ENCODE results near the gene AMOTL1.
A peak's percentile ranks its signal among the peaks of the same experiment; 100 is the strongest.

Gene AMOTL1

DNA sequence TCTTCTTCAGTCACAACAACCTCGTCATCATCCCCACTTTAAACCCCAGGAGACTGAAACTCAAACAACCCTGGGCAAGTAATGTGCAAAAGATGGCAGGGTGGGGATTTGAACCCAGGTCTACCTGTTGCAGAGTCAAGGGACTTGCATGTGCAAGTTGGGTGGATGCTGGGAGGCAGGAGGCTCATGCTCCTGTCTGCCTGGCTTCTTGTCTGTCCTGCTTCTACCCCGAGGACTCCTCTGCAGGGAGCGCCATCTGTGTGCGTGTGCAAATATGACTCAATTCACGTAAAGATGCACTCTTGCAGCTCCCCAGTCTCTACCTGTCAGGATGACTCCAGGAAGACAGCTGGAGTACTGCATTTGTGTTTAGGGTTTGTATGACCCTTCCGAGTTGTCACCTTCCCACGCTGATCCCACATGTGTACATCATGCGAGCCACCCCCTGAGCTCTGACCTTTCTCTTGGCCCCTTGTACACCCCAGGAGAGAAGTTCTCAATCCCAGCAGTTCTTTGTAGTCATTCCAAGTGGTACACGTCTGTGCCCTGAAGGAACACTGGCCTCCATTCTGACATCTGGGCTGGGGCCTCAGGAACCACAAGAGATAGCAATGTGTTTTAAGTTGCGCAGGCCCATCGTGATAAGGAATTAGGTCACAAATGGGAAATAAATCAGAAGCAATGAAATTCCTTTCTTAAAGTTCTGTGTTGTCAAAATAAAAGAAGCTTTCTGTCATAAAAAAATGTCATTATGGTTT is 109.5 kb downstream of the AMOTL1 start:
- peak overlapping the region; percentile 46; the same call in 1 of the 2 replicates for H3K9ac ChIP-seq
- peaks cover 26% of the 10 kb centered on the region for H3K4me1 ChIP-seq
- TF ChIP-seq Cebpa-rat (IDR thresholded peaks at IDR 0.05) = no peak
- peak overlapping the region; percentile 56; the same call in 1 of the 2 replicates for H3K27ac ChIP-seq
- peaks cover 94% of the 10 kb centered on the region for H3K36me3 ChIP-seq
- peak overlapping the region; percentile 88 for H3K4me2 ChIP-seq
- peaks cover 9% of the 10 kb centered on the region; the same call in 1 of the 2 replicates for H4K20me1 ChIP-seq
- H3K27me3 ChIP-seq = no peaks in the 10 kb centered on the region
- H3K9me3 ChIP-seq = no peaks in the 10 kb centered on the region
- 0 out of 2 replicates have a peak overlapping the region, but pooled peaks have one; percentile 8 for H3K4me3 ChIP-seq

DNA sequence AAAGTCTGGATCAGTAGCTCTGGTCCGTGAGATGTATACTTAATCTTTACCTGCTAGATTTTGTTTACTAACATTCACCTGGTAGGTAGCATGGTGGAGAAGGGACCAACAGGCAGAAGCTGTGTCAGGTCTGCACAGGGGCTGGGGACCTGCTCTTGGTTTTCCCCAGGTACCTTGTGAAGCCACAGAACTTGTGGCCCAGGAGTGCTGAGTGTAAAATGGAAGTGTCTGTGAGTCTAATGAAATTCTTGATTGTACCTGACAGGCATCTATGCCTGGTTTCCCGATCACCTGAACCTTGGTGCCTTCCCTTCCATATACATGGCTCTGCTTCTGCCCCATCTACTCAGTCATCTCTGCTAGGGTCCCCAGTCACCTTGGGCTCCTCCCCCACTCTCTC is 110.8 kb downstream of the AMOTL1 start:
- H3K27ac ChIP-seq = no peak overlapping the region
- no peaks in the 10 kb centered on the region for H3K27me3 ChIP-seq
- H4K20me1 ChIP-seq = peaks cover 9% of the 10 kb centered on the region; the same call in 1 of the 2 replicates
- H3K4me2 ChIP-seq = no peak overlapping the region
- H3K9me3 ChIP-seq = no peaks in the 10 kb centered on the region
- H3K4me3 ChIP-seq = no peak overlapping the region
- peaks cover 40% of the 10 kb centered on the region for H3K4me1 ChIP-seq
- no peak overlapping the region for H3K9ac ChIP-seq
- H3K36me3 ChIP-seq = peaks cover 81% of the 10 kb centered on the region
- no peak for TF ChIP-seq Cebpa-rat (IDR thresholded peaks at IDR 0.05)

DNA sequence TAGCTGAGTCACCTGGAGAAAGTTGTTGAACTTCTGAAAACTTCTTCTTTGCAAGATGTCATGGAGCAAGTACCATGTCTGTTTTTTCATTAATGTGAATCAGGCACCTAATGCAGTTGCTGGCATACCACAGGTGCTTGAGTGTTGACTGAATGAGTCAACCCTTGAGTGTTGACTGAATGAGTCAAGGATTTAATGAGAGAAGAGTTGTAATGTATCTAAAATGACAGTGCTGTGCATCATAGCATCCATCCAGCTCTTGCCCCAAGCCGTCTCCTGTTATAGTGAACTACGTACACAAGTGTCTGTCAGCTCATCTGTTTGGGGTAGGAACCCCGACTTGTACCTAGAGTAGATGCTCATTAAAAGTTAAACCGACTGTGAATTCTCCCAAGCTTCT is 112.1 kb downstream of the AMOTL1 start:
- H3K27me3 ChIP-seq = no peaks in the 10 kb centered on the region
- H3K4me3 ChIP-seq = no peak overlapping the region
- H3K4me1 ChIP-seq = peaks cover 52% of the 10 kb centered on the region
- no peaks in the 10 kb centered on the region for H3K9me3 ChIP-seq
- no peak overlapping the region for H3K27ac ChIP-seq
- no peak for TF ChIP-seq Cebpa-rat (IDR thresholded peaks at IDR 0.05)
- no peak overlapping the region for H3K4me2 ChIP-seq
- H3K36me3 ChIP-seq = peaks cover 68% of the 10 kb centered on the region
- H4K20me1 ChIP-seq = no peaks in the 10 kb centered on the region
- no peak overlapping the region for H3K9ac ChIP-seq

DNA sequence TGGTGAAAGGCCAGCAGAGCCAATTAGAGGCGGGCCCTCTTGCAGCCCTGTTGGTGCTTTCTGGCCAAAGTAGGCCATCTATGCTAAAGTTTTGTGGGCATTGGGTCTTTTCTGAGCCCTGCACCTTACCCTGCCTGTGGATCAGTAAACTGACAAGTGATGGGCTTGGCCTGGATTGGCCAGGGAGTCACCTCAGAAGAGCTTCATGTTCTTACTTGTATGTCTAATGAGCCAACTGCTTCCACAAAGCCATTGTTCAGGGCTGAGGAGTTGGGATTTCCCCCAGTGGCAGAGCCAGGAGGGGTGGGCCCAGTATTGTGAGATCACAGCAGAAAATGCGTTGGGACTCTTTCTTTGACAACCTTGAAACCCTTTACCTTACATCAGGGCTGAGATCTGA is 114.8 kb downstream of the AMOTL1 start:
- no peak for TF ChIP-seq Cebpa-rat (IDR thresholded peaks at IDR 0.05)
- Histone ChIP-seq H3K9me3 (peaks cover 18% of the 10 kb centered on the region), H3K36me3 (peaks cover 57% of the 10 kb centered on the region)

DNA sequence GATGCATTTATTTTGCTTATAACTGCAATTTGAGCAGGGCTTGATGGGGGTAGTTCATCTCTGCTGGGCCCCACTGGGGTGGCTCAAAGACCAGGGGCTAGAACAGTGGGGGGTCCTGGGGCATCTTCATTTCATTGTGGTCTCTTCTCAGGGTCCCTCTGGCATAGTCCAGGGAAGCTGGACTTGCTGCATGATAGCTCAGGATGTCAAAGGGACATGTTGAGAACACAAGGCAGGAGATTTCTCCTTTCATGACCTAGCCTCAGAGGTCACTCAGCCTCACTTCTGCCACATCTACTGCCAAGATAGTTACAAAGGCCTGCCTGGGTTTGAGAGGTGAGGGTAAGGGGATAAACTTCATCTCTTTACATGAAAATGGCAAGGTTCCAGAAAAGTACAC is 115.7 kb downstream of the AMOTL1 start:
- H3K27ac ChIP-seq = peak overlapping the region; percentile 76
- H4K20me1 ChIP-seq = no peaks in the 10 kb centered on the region
- peaks cover 41% of the 10 kb centered on the region for H3K4me1 ChIP-seq
- no peaks in the 10 kb centered on the region for H3K27me3 ChIP-seq
- H3K9ac ChIP-seq = peak overlapping the region; percentile 54; the same call in 1 of the 2 replicates
- peaks cover 47% of the 10 kb centered on the region for H3K36me3 ChIP-seq
- H3K4me3 ChIP-seq = no peak overlapping the region
- H3K9me3 ChIP-seq = peaks cover 22% of the 10 kb centered on the region
- TF ChIP-seq Cebpa-rat (IDR thresholded peaks at IDR 0.05) = no peak
- H3K4me2 ChIP-seq = peak overlapping the region; percentile 68

More for the DNA sequence above, 114.8 kb downstream of the AMOTL1 start:
- H3K4me3 ChIP-seq = no peak overlapping the region
- H3K4me2 ChIP-seq = peak overlapping the region; percentile 68; the same call in 1 of the 2 replicates
- H3K27ac ChIP-seq = no peak overlapping the region
- H3K4me1 ChIP-seq = peaks cover 41% of the 10 kb centered on the region
- no peaks in the 10 kb centered on the region for H3K27me3 ChIP-seq
- no peak overlapping the region for H3K9ac ChIP-seq
- no peaks in the 10 kb centered on the region for H4K20me1 ChIP-seq

DNA sequence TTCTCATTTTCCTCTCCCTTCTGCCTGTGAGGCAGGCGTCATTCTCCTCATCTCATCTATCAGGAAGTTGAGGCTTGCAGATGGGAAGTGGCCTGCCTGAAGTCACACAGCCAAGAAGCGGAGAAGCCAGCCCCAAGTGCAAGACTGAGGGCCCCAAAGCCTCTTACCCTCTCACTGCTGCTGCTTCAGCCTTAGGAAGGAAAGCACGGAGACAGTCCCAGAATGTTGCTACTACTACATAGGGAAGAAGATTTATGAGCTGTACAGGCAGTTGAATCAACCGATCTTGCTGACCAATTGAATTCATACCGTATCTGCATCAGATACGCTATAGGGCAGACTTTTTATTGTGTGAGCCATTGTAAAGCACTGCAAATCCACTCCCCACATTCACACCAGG is 116.2 kb downstream of the AMOTL1 start:
- peak overlapping the region; percentile 54; the same call in 1 of the 2 replicates for H3K9ac ChIP-seq
- peak overlapping the region; percentile 76 for H3K27ac ChIP-seq
- H3K4me2 ChIP-seq = peak overlapping the region; percentile 68
- H3K4me3 ChIP-seq = no peak overlapping the region
- TF ChIP-seq Cebpa-rat (IDR thresholded peaks at IDR 0.05) = no peak
- H3K36me3 ChIP-seq = peaks cover 42% of the 10 kb centered on the region
- peaks cover 22% of the 10 kb centered on the region for H3K9me3 ChIP-seq
- peaks cover 41% of the 10 kb centered on the region for H3K4me1 ChIP-seq
- H4K20me1 ChIP-seq = no peaks in the 10 kb centered on the region
- no peaks in the 10 kb centered on the region for H3K27me3 ChIP-seq

DNA sequence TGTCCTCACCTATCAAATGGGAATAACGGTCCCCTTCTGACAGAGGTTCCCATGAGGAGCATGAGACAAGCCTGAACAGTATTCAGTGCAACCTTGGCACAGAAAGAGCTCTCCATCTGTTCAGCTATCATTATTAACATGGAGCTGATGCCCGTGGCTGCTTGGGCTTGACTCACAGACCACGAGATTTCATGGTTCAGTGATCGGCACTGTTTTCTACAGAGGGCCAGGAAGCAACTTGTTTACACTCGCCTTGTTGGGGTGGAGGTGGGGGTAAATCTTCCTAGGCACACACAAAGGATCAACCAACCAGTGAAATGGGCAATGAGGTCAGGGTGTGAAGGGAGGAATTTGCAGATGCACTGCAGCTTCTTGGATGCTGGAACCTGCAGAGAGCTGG is 117.0 kb downstream of the AMOTL1 start:
- peak overlapping the region; percentile 68 for H3K4me2 ChIP-seq
- H3K36me3 ChIP-seq = peaks cover 35% of the 10 kb centered on the region
- H3K27ac ChIP-seq = peak overlapping the region; percentile 76
- H3K4me3 ChIP-seq = no peak overlapping the region
- no peaks in the 10 kb centered on the region for H4K20me1 ChIP-seq
- no peaks in the 10 kb centered on the region for H3K27me3 ChIP-seq
- no peak for TF ChIP-seq Cebpa-rat (IDR thresholded peaks at IDR 0.05)
- H3K9ac ChIP-seq = no peak overlapping the region
- peaks cover 41% of the 10 kb centered on the region for H3K4me1 ChIP-seq
- peaks cover 26% of the 10 kb centered on the region for H3K9me3 ChIP-seq

DNA sequence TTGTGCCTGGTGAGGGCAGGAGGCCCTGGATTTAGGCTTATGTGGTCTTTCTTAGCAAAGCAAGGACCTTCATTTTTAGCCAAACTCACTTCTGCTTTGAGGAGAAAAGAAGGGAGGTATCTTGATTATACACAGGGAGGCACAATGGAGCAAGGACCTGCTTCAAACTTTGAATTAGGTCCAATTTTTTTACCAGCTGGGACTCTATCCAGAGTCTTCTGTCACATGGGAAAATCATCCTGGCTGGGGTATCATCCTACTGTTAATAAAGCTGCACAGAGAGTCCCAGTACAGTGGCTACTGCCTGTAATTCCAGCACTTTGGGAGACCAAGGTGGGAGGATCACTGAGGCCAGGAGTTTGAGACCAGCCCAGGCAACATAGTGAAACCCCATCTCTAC is 117.4 kb downstream of the AMOTL1 start:
- Histone ChIP-seq H3K4me2 (peak overlapping the region; percentile 68), H3K9ac (no peak overlapping the region), H3K27ac (peak overlapping the region; percentile 76; the same call in 1 of the 2 replicates), H3K4me3 (no peak overlapping the region), H3K27me3 (no peaks in the 10 kb centered on the region), H3K36me3 (peaks cover 30% of the 10 kb centered on the region), H3K4me1 (peaks cover 41% of the 10 kb centered on the region), H4K20me1 (no peaks in the 10 kb centered on the region), H3K9me3 (peaks cover 26% of the 10 kb centered on the region)
- no peak for TF ChIP-seq Cebpa-rat (IDR thresholded peaks at IDR 0.05)

DNA sequence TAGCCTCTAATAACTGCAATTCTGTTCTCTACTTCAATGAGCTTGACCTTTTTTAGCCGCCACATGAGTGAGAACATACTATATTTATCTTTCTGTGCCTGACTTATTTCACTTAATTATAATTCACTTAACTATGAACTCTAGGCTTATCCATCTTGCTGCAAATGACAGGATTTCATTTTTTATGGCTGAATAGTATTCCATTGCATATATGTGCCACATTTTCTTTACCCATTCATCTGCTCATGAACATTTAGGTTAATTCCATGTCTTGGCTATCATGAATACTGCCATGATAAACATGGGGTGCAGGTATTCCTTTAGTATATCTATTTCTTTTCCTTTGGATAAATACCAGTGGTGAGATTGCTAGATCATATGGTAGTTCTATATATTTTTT is 120.0 kb downstream of the AMOTL1 start:
- no peak overlapping the region for H3K9ac ChIP-seq
- peaks cover 9% of the 10 kb centered on the region for H3K36me3 ChIP-seq
- no peak overlapping the region for H3K4me3 ChIP-seq
- TF ChIP-seq Cebpa-rat (IDR thresholded peaks at IDR 0.05) = no peak
- no peaks in the 10 kb centered on the region for H3K27me3 ChIP-seq
- H3K4me2 ChIP-seq = no peak overlapping the region
- H4K20me1 ChIP-seq = no peaks in the 10 kb centered on the region
- H3K9me3 ChIP-seq = peaks cover 39% of the 10 kb centered on the region
- H3K4me1 ChIP-seq = peaks cover 32% of the 10 kb centered on the region
- H3K27ac ChIP-seq = no peak overlapping the region

DNA sequence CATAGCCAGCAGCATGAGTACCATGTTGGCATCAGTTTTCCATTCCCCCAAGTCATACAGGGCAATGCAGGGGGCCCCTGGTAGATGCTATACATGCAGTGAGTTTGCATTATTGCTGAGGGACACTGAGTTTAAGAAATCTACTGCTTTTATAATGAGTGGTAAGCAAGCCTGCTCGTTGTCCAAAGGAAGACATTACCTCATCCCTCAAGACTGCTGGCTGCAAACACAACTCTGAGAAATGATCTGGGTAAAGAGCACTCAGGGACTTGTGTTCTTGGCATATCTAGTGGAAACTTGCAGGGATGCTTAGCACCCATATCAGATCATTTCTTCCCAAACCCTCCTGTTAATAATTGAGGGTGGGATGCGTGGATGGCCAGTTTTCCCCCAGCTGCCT is 127.3 kb downstream of the AMOTL1 start:
- H3K27me3 ChIP-seq = no peaks in the 10 kb centered on the region
- no peak for TF ChIP-seq Cebpa-rat (IDR thresholded peaks at IDR 0.05)
- H3K9me3 ChIP-seq = peaks cover 25% of the 10 kb centered on the region
- peaks cover 18% of the 10 kb centered on the region for H3K36me3 ChIP-seq
- H3K4me2 ChIP-seq = no peak overlapping the region
- H3K4me3 ChIP-seq = no peak overlapping the region
- H3K27ac ChIP-seq = no peak overlapping the region
- no peaks in the 10 kb centered on the region for H4K20me1 ChIP-seq
- no peaks in the 10 kb centered on the region for H3K4me1 ChIP-seq
- H3K9ac ChIP-seq = no peak overlapping the region
